Sigmoid colon (tissue), 4 donors: Measurements from ENCODE around the gene OTC.
A peak's percentile ranks its signal among the peaks of the same experiment; 100 is the strongest.

Experiments
- CTCF ChIP-seq, 4 experiments: fragments of 450-650 bp in 3 of 4; fragments of 200-600 bp in 1 of 4; IDR thresholded peaks; one replicate each; pipeline ENCODE4 v1.5.1; 2016 to 2019; ENCODE audit warnings: antibody characterized with exemption in 4 of 4, mild to moderate bottlenecking in 3 of 4, moderate library complexity in 2 of 4
- EP300 ChIP-seq, 4 donors: sonication (generic); formaldehyde crosslinking; IDR thresholded peaks; one replicate each; pipeline ENCODE4 v1.6.1; 2017; ENCODE audit warnings: antibody characterized with exemption in 4 of 4
- POLR2A ChIP-seq, 2 donors: fragments of 450-650 bp; IDR thresholded peaks; one replicate each; pipeline ENCODE4 v1.6.1; 2016; ENCODE audit warnings: antibody characterized with exemption in 2 of 2, mild to moderate bottlenecking in 2 of 2, moderate library complexity in 2 of 2

GRCh38 chrX:38305971-38306370 is 46.4 kb upstream of the OTC start:
- TF ChIP-seq CTCF (IDR thresholded peaks at IDR 0.05): no peak
- peak in 2 of 4 donors; percentile 9 to 82 for TF ChIP-seq EP300 (IDR thresholded peaks at IDR 0.05)
- TF ChIP-seq POLR2A (IDR thresholded peaks at IDR 0.05): no peak
